Colonic mucosa (tissue), 4 donors: ENCODE results near the gene CHODL. TPM values are rescaled to one million over a fixed set of nuclear protein-coding genes. Genes with fewer than 3 reads are reported as not detected.

Experiments used
- DNase-seq: peaks from one replicate; pipeline ENCODE4 v3.0.0-alpha.2; 2020
- H3K27ac ChIP-seq: fragments of 200-600 bp; one replicate; pipeline ENCODE4 v1.8.0; 2021
- H3K27me3 ChIP-seq: fragments of 200-600 bp; one replicate; pipeline ENCODE4 v1.8.0; 2021
- H3K36me3 ChIP-seq: fragments of 200-600 bp; one replicate; pipeline ENCODE4 v1.8.0; 2021
- H3K4me1 ChIP-seq: fragments of 200-600 bp; one replicate; pipeline ENCODE4 v1.8.0; 2021; ENCODE audit warnings: mild to moderate bottlenecking
- H3K4me3 ChIP-seq: fragments of 200-600 bp; one replicate; pipeline ENCODE4 v1.8.0; 2021
- H3K9ac ChIP-seq, 2 donors: one replicate each; pipeline ENCODE4 v1.7.0; 2013; ENCODE audit warnings: control low read depth in 2 of 2, low read depth in 2 of 2, low read length in 2 of 2
- H3K9me3 ChIP-seq: fragments of 200-600 bp; one replicate; pipeline ENCODE4 v1.8.0; 2021
- CTCF ChIP-seq: fragments of 200-600 bp; IDR thresholded peaks from one replicate; pipeline ENCODE4 v1.8.0; 2022; ENCODE audit warnings: antibody characterized with exemption, mild to moderate bottlenecking
- intact Hi-C: fragments of 100-400 bp; cut with DNase I; formaldehyde crosslinking; loops from one replicate; pipeline ENCODE4 v1.14.1; 2022
- total RNA-seq, 2 donors: library from RNA; stranded (reverse); fragmentation: NEBNext Ultra II Directional in 1 of 2; extraction: Animal tissue kit (Norgen Biotek cat#: 25700) in 1 of 2; gene quantifications; one replicate each; pipeline ENCODE4 v1.2.1, GENCODE V29; 2021
- donor health status: healthy.
- donor health status: DM: no; HTN: no; CAD: no.
- donor health status: DM: no; HTN: no; CAD: no.

Gene CHODL
- total RNA-seq, 2 donors from 2014 or later: 0.52 to 0.53 TPM

- intact Hi-C loops: no loop called here
- H3K9me3 ChIP-seq: no peaks in the 10 kb centered on the region
- DNase-seq: no peak
- TF ChIP-seq CTCF: no peak
- no peaks in the 10 kb centered on the region for H3K27me3 ChIP-seq
- H3K27ac ChIP-seq: no peak overlapping the region
- H3K4me1 ChIP-seq: no peaks in the 10 kb centered on the region
- H3K9ac ChIP-seq: no peak overlapping the region
- no peak overlapping the region for H3K4me3 ChIP-seq
- H3K36me3 ChIP-seq: no peaks in the 10 kb centered on the region
These were observed 6.4 kb downstream of the CHODL start for GRCh38 chr21:18251065-18251464.

GRCh38 chr21:18252256-18252655 lies 7.6 kb downstream of the CHODL start:
- intact Hi-C loops: no loop called here
- TF ChIP-seq CTCF: no peak
- Histone ChIP-seq H3K9ac (no peak overlapping the region), H3K9me3 (no peaks in the 10 kb centered on the region), H3K27ac (no peak overlapping the region), H3K4me3 (no peak overlapping the region), H3K36me3 (no peaks in the 10 kb centered on the region), H3K4me1 (no peaks in the 10 kb centered on the region), H3K27me3 (no peaks in the 10 kb centered on the region)
- no peak for DNase-seq

- no peaks in the 10 kb centered on the region for H3K9me3 ChIP-seq
- H3K27me3 ChIP-seq: no peaks in the 10 kb centered on the region
- no peak overlapping the region for H3K9ac ChIP-seq
- H3K36me3 ChIP-seq: no peaks in the 10 kb centered on the region
- no peak for DNase-seq
- H3K27ac ChIP-seq: no peak overlapping the region
- no peaks in the 10 kb centered on the region for H3K4me1 ChIP-seq
- H3K4me3 ChIP-seq: no peak overlapping the region
- intact Hi-C loops: no loop called here
- TF ChIP-seq CTCF: no peak
These were observed 8.0 kb downstream of the CHODL start for GRCh38 chr21:18252680-18253079.

GRCh38 chr21:18253221-18253620 lies 8.6 kb downstream of the CHODL start:
- Histone ChIP-seq H3K36me3 (no peaks in the 10 kb centered on the region), H3K4me3 (no peak overlapping the region), H3K4me1 (no peaks in the 10 kb centered on the region), H3K27ac (no peak overlapping the region), H3K27me3 (no peaks in the 10 kb centered on the region), H3K9ac (no peak overlapping the region), H3K9me3 (no peaks in the 10 kb centered on the region)
- intact Hi-C loops: no loop called here
- DNase-seq: no peak
- TF ChIP-seq CTCF: no peak

GRCh38 chr21:18253799-18254198 lies 9.2 kb downstream of the CHODL start:
- TF ChIP-seq CTCF: no peak
- Histone ChIP-seq H3K4me3 (no peak overlapping the region), H3K9ac (no peak overlapping the region), H3K27me3 (no peaks in the 10 kb centered on the region), H3K36me3 (no peaks in the 10 kb centered on the region), H3K9me3 (no peaks in the 10 kb centered on the region), H3K4me1 (no peaks in the 10 kb centered on the region), H3K27ac (no peak overlapping the region)
- intact Hi-C loops: no loop called here
- no peak for DNase-seq

GRCh38 chr21:18265944-18266343 lies 21.3 kb downstream of the CHODL start:
- no peak for DNase-seq
- intact Hi-C loops: no loop called here
- no peaks in the 10 kb centered on the region for H3K9me3 ChIP-seq
- H3K36me3 ChIP-seq: no peaks in the 10 kb centered on the region
- H3K4me3 ChIP-seq: no peak overlapping the region
- H3K27me3 ChIP-seq: no peaks in the 10 kb centered on the region
- no peak overlapping the region for H3K27ac ChIP-seq
- no peaks in the 10 kb centered on the region for H3K4me1 ChIP-seq
- no peak overlapping the region for H3K9ac ChIP-seq
- no peak for TF ChIP-seq CTCF
